ENCODE data around the gene KITLG.

KITLG gene

GRCh38 chr12:88522961-88523360 is 57.3 kb downstream of the KITLG start:
- no peak overlapping the region for H3K4me3 ChIP-seq (ENCODE audit: low read length)
- TF ChIP-seq CTCF (conservative IDR thresholded peaks at IDR 0.05; ENCODE audit: low read depth, low read length), result no peak
- DNase-seq (ENCODE audit: low read depth), result no peak

GRCh38 chr12:88520436-88520820 is 59.8 kb downstream of the KITLG start:
- TF ChIP-seq CTCF (conservative IDR thresholded peaks at IDR 0.05; ENCODE audit: low read depth, low read length), result no peak
- DNase-seq (ENCODE audit: low read depth), result no peak
- no peak overlapping the region for H3K4me3 ChIP-seq (ENCODE audit: low read length)

- TF ChIP-seq CTCF (conservative IDR thresholded peaks at IDR 0.05; ENCODE audit: low read depth, low read length), result no peak
- no peak overlapping the region for H3K4me3 ChIP-seq (ENCODE audit: low read length)
- peak; percentile 30 for DNase-seq (ENCODE audit: low read depth)
These were observed 60.4 kb downstream of the KITLG start for GRCh38 chr12:88519802-88520435.

GRCh38 chr12:88518863-88519403 is 61.3 kb downstream of the KITLG start:
- no peak for DNase-seq (ENCODE audit: low read depth)
- TF ChIP-seq CTCF (conservative IDR thresholded peaks at IDR 0.05; ENCODE audit: low read depth, low read length), result no peak
- no peak overlapping the region for H3K4me3 ChIP-seq (ENCODE audit: low read length)

- no peak for TF ChIP-seq CTCF (conservative IDR thresholded peaks at IDR 0.05; ENCODE audit: low read depth, low read length)
- DNase-seq (ENCODE audit: low read depth), result no peak
- no peak overlapping the region for H3K4me3 ChIP-seq (ENCODE audit: low read length)
These were observed 63.5 kb downstream of the KITLG start for GRCh38 chr12:88516811-88517210.

GRCh38 chr12:88510843-88511242 is 69.4 kb downstream of the KITLG start:
- no peak overlapping the region for H3K4me3 ChIP-seq (ENCODE audit: low read length)
- TF ChIP-seq CTCF (conservative IDR thresholded peaks at IDR 0.05; ENCODE audit: low read depth, low read length), result no peak
- no peak for DNase-seq (ENCODE audit: low read depth)

- no peak for DNase-seq (ENCODE audit: low read depth)
- TF ChIP-seq CTCF (conservative IDR thresholded peaks at IDR 0.05; ENCODE audit: low read depth, low read length), result no peak
- H3K4me3 ChIP-seq (ENCODE audit: low read length), result no peak overlapping the region
These were observed 70.4 kb downstream of the KITLG start for GRCh38 chr12:88509851-88510250.

Measured in retinal pigment epithelial cell (primary cell).